Esophagus squamous epithelium (tissue), 5 donors: ENCODE data around the gene GLRX. TPM values are rescaled to one million over a fixed set of nuclear protein-coding genes. Genes with fewer than 3 reads are reported as not detected.
A peak's percentile ranks its signal among the peaks of the same experiment; 100 is the strongest.

Experiments
- DNase-seq: peaks from one replicate; lab custom pipeline; 2025; lab: John Stamatoyannopoulos, UW
- H3K27ac ChIP-seq, 4 donors: fragments of 200-600 bp; sonication (generic); one replicate each; pipeline ENCODE4 v1.5.1; 2016 to 2019; ENCODE audit warnings: mild to moderate bottlenecking in 1 of 4
- H3K27me3 ChIP-seq, 4 donors: fragments of 200-600 bp; sonication (generic); 1 replicate in 3 of 4; 2 replicates in 1 of 4; pipeline versions ENCODE4 v1.5.1 to v1.6.0; 2017 to 2021; ENCODE audit warnings: antibody characterized with exemption in 1 of 4
- H3K36me3 ChIP-seq, 3 donors: fragments of 200-600 bp; sonication (generic); one replicate each; pipeline ENCODE4 v1.5.1; 2016 to 2019
- H3K4me1 ChIP-seq, 3 donors: fragments of 200-600 bp; sonication (generic); one replicate each; pipeline ENCODE4 v1.5.1; 2017 to 2019
- H3K4me3 ChIP-seq, 4 donors: fragments of 200-600 bp; sonication (generic); 1 replicate in 3 of 4; 2 replicates in 1 of 4; pipeline ENCODE4 v1.5.1; 2016 to 2019; ENCODE audit warnings: mild to moderate bottlenecking in 2 of 4, moderate library complexity in 1 of 4
- H3K9me3 ChIP-seq, 3 donors: fragments of 200-600 bp; sonication (generic); one replicate each; pipeline ENCODE4 v1.5.1; 2016 to 2019
- CTCF ChIP-seq, 6 experiments: fragments of 450-650 bp in 4 of 6; fragments of 200-600 bp in 2 of 6; sonication (generic) in 2 of 6; IDR thresholded peaks; one replicate each; pipeline ENCODE4 v1.5.1; 2016 to 2019; ENCODE audit warnings: antibody characterized with exemption in 6 of 6, mild to moderate bottlenecking in 4 of 6, moderate library complexity in 4 of 6
- POLR2A ChIP-seq, 4 donors: fragments of 450-650 bp; IDR thresholded peaks; one replicate each; pipeline ENCODE4 v1.6.1; 2017; ENCODE audit warnings: antibody characterized with exemption in 4 of 4, mild to moderate bottlenecking in 4 of 4, moderate library complexity in 3 of 4
- WGBS, 2 donors: methylation state at CpG; one replicate each; pipeline ENCODE4 v1.1.5; 2018; 5-methylcytosine and 5-hydroxymethylcytosine counted together
- intact Hi-C: fragments of 100-400 bp; cut with DNase I; formaldehyde crosslinking; loops from one replicate; pipeline ENCODE4 v1.15.0; 2022
- total RNA-seq, 4 donors: library from RNA; depleted of rRNA; stranded (reverse); fragments of >200 nt; gene quantifications; one replicate each; pipeline ENCODE4 v1.1.0, GENCODE V29; 2016
- donor health status: DM: yes; HTN: yes; CAD: no.

The GLRX gene
- total RNA-seq, 4 donors from 2014 or later: 5.3 to 37.8 (median 14.2) TPM

GRCh38 chr5:95835682-95836385 lies 13.3 kb upstream of the GLRX start:
- Histone ChIP-seq H3K36me3 (no peaks in the 10 kb centered on the region), H3K27ac (peak overlapping the region in 3 of 4 donors; percentile 86), H3K9me3 (no peaks in the 10 kb centered on the region), H3K4me1 (peaks cover 12 to 50% (median 18%) of the 10 kb centered on the region in 3 donors), H3K4me3 (peak overlapping the region in 3 of 4 donors; percentile 51 to 65 (median 60)), H3K27me3 (no peaks in the 10 kb centered on the region)
- no peak for DNase-seq
- intact Hi-C loops: no loop called here
- TF ChIP-seq POLR2A (IDR thresholded peaks at IDR 0.05): no peak
- 41 to 45% methylated on average over 10 of the region's 10 CpGs for WGBS, 2 donors

GRCh38 chr5:95832664-95833063 lies 10.1 kb upstream of the GLRX start:
- H3K9me3 ChIP-seq: no peaks in the 10 kb centered on the region
- no peak overlapping the region for H3K27ac ChIP-seq
- no peak overlapping the region for H3K4me3 ChIP-seq
- TF ChIP-seq POLR2A (IDR thresholded peaks at IDR 0.05): no peak
- no peak for TF ChIP-seq CTCF (IDR thresholded peaks at IDR 0.05)
- H3K27me3 ChIP-seq: no peaks in the 10 kb centered on the region
- DNase-seq: no peak
- intact Hi-C loops: no loop called here
- no peaks in the 10 kb centered on the region for H3K36me3 ChIP-seq
- H3K4me1 ChIP-seq: peaks cover 12 to 34% (median 14%) of the 10 kb centered on the region in 3 donors

- no peaks in the 10 kb centered on the region for H3K36me3 ChIP-seq
- H3K4me1 ChIP-seq: peaks cover 0 to 17% (median 0%) of the 10 kb centered on the region in 3 donors
- no peaks in the 10 kb centered on the region for H3K9me3 ChIP-seq
- H3K27me3 ChIP-seq: no peaks in the 10 kb centered on the region
- DNase-seq: no peak
- H3K27ac ChIP-seq: no peak overlapping the region
- 93 to 96% methylated on average over 2 of the region's 2 CpGs for WGBS, 2 donors
- TF ChIP-seq POLR2A (IDR thresholded peaks at IDR 0.05) (no peak), CTCF (IDR thresholded peaks at IDR 0.05) (no peak)
- no peak overlapping the region for H3K4me3 ChIP-seq
- intact Hi-C loops: no loop called here
These were observed 7.7 kb upstream of the GLRX start for GRCh38 chr5:95830226-95830625.

GRCh38 chr5:95827892-95828246 lies 5.3 kb upstream of the GLRX start:
- intact Hi-C loops: no loop called here
- TF ChIP-seq CTCF (IDR thresholded peaks at IDR 0.05) (no peak), POLR2A (IDR thresholded peaks at IDR 0.05) (no peak)
- H3K27ac ChIP-seq: no peak overlapping the region
- no peak for DNase-seq
- no peaks in the 10 kb centered on the region for H3K9me3 ChIP-seq
- H3K4me1 ChIP-seq: peaks cover 10 to 20% (median 18%) of the 10 kb centered on the region in 3 donors
- H3K36me3 ChIP-seq: no peaks in the 10 kb centered on the region
- H3K4me3 ChIP-seq: no peak overlapping the region
- H3K27me3 ChIP-seq: no peaks in the 10 kb centered on the region
- WGBS, 2 donors: 69 to 83% methylated on average over 3 of the region's 3 CpGs

GRCh38 chr5:95826949-95827891 lies 4.7 kb upstream of the GLRX start:
- no peak for DNase-seq
- Histone ChIP-seq H3K4me3 (no peak overlapping the region), H3K36me3 (no peaks in the 10 kb centered on the region), H3K27me3 (no peaks in the 10 kb centered on the region), H3K27ac (no peak overlapping the region), H3K9me3 (no peaks in the 10 kb centered on the region), H3K4me1 (peaks cover 10 to 23% (median 18%) of the 10 kb centered on the region in 3 donors)
- WGBS, 2 donors: 86 to 91% methylated on average over 10 of the region's 10 CpGs
- intact Hi-C loops: no loop called here
- TF ChIP-seq POLR2A (IDR thresholded peaks at IDR 0.05) (no peak), CTCF (IDR thresholded peaks at IDR 0.05) (no peak)
